ENCODE data around the gene UBE3B. TPM values are rescaled to one million over a fixed set of nuclear protein-coding genes. Genes with fewer than 3 reads are reported as not detected.

UBE3B gene
- total RNA-seq, 1 experiment from 2014 or later: 38.4 TPM

DNA sequence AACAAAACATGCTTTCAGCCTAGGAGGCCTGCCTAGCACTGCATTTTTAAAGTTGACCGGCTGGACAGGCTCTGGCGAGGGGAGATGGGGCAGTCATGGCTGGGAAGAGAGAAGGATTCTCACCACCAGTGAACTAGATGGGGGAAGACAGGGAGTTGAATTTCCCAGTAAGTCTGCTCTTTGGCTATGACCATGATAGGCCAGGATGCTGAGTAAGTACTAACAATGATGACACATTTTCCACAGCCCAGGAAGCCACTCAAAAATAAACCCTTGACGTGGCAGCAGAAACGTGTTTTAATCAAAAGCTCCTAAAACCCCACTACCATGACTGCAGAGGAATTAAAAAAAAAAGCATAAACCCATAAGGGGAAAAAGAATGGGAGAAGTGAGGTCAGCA, 19.3 kb upstream of the UBE3B start:
- H3K27me3 ChIP-seq (replicated peaks; ENCODE audit: control insufficient read depth, insufficient read depth, low read length): no peaks in the 10 kb centered on the region
- DNase-seq: no peak
- Mint-ChIP-seq H3K9me3 (ENCODE audit: unreplicated experiment) (no peaks in the 10 kb centered on the region), H3K36me3 (ENCODE audit: insufficient read depth, unreplicated experiment) (peaks cover 83% of the 10 kb centered on the region), H3K4me1 (ENCODE audit: low read depth, unreplicated experiment) (peaks cover 31% of the 10 kb centered on the region), H3K27me3 (ENCODE audit: insufficient read depth, unreplicated experiment) (no peaks in the 10 kb centered on the region), H3K27ac (ENCODE audit: unreplicated experiment) (peak overlapping the region; percentile 27), H3K4me3 (ENCODE audit: unreplicated experiment) (no peak overlapping the region)
- H3K9me3 ChIP-seq: no peaks in the 10 kb centered on the region
- intact Hi-C loops (cut with micrococcal nuclease; ENCODE audit: unreplicated experiment): no loop called here
- BruUV-seq (replicated peaks): no TSS peak
- peaks cover 2% of the 10 kb centered on the region; the same call in 1 of the 2 replicates for H3K36me3 ChIP-seq (ENCODE audit: control insufficient read depth, insufficient read depth, low read length)
- ChIA-PET CTCF (no interaction called here), POLR2A (no interaction called here)
- H3K4me3 ChIP-seq (ENCODE audit: low read depth, low read length): no peak overlapping the region
- TF ChIP-seq, protein P1, sequence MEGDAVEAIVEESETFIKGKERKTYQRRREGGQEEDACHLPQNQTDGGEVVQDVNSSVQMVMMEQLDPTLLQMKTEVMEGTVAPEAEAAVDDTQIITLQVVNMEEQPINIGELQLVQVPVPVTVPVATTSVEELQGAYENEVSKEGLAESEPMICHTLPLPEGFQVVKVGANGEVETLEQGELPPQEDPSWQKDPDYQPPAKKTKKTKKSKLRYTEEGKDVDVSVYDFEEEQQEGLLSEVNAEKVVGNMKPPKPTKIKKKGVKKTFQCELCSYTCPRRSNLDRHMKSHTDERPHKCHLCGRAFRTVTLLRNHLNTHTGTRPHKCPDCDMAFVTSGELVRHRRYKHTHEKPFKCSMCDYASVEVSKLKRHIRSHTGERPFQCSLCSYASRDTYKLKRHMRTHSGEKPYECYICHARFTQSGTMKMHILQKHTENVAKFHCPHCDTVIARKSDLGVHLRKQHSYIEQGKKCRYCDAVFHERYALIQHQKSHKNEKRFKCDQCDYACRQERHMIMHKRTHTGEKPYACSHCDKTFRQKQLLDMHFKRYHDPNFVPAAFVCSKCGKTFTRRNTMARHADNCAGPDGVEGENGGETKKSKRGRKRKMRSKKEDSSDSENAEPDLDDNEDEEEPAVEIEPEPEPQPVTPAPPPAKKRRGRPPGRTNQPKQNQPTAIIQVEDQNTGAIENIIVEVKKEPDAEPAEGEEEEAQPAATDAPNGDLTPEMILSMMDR (IDR thresholded peaks at IDR 0.05; ENCODE audit: insufficient read depth in 1 of 2, low read depth in 1 of 2, low read length in 1 of 2, severe bottlenecking in 1 of 2, unreplicated experiment in 1 of 2): no peak
- peaks cover 33% of the 10 kb centered on the region for H3K4me1 ChIP-seq

DNA sequence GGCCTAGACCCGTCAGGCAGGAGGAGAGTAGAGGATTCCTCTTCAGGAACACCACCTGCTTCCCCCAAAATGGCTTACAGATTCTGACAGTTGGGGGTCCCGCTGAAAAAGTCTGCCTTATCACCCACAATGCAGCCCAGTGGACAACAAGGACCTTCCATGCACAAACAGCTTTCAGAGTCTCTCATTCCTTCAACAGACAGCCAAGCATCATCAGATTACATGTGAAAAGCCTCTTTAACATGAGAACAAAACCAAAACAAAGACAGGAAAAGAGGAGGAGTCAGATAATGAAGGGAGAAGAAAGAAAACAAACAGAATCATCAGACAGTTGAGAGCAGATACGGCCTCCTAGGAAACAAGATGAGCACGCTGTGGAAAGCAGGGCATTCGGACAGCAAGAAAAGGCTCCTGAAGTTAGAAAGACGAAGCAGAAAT, 18.6 kb upstream of the UBE3B start:
- intact Hi-C loops (cut with micrococcal nuclease; ENCODE audit: unreplicated experiment): no loop called here
- CTCF ChIA-PET: no interaction called here
- Mint-ChIP-seq H3K4me3 (ENCODE audit: unreplicated experiment) (no peak overlapping the region), H3K36me3 (ENCODE audit: insufficient read depth, unreplicated experiment) (peaks cover 76% of the 10 kb centered on the region), H3K27ac (ENCODE audit: unreplicated experiment) (peak overlapping the region; percentile 30), H3K27me3 (ENCODE audit: insufficient read depth, unreplicated experiment) (no peaks in the 10 kb centered on the region), H3K4me1 (ENCODE audit: low read depth, unreplicated experiment) (peaks cover 38% of the 10 kb centered on the region), H3K9me3 (ENCODE audit: unreplicated experiment) (no peaks in the 10 kb centered on the region)
- peaks cover 40% of the 10 kb centered on the region for H3K4me1 ChIP-seq
- peaks cover 2% of the 10 kb centered on the region for H3K36me3 ChIP-seq (ENCODE audit: control insufficient read depth, insufficient read depth, low read length)
- POLR2A ChIA-PET: no interaction called here
- no peak for DNase-seq
- no peak overlapping the region for H3K4me3 ChIP-seq (ENCODE audit: low read depth, low read length)
- no peaks in the 10 kb centered on the region for H3K9me3 ChIP-seq
- no TSS peak for BruUV-seq (replicated peaks)
- H3K27me3 ChIP-seq (replicated peaks; ENCODE audit: control insufficient read depth, insufficient read depth, low read length): no peaks in the 10 kb centered on the region
- TF ChIP-seq, protein P1 (IDR thresholded peaks at IDR 0.05; ENCODE audit: insufficient read depth in 1 of 2, low read depth in 1 of 2, low read length in 1 of 2, severe bottlenecking in 1 of 2, unreplicated experiment in 1 of 2): no peak

DNA sequence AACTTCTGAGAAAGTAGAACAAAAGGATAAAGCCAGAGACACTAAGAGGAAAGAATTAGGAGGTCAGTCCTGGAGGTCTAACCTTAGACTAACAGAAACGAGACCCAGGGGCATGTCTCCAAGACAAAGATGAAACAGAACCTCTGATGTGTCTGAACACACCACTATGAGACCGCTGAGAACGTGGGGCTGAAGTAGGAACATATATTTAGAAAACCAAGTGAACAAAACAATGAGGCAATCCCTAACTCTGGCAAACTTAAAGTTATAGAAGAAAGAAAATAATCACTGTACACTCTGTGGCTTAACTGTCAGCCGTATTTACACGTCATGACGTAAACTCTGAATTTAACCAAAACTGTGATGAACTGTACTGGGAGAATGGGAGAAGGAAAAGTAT, 18.2 kb upstream of the UBE3B start:
- Mint-ChIP-seq H3K27ac (ENCODE audit: unreplicated experiment) (peak overlapping the region; percentile 30), H3K27me3 (ENCODE audit: insufficient read depth, unreplicated experiment) (no peaks in the 10 kb centered on the region), H3K4me3 (ENCODE audit: unreplicated experiment) (no peak overlapping the region), H3K36me3 (ENCODE audit: insufficient read depth, unreplicated experiment) (peaks cover 71% of the 10 kb centered on the region), H3K4me1 (ENCODE audit: low read depth, unreplicated experiment) (peaks cover 42% of the 10 kb centered on the region), H3K9me3 (ENCODE audit: unreplicated experiment) (no peaks in the 10 kb centered on the region)
- DNase-seq: no peak
- Histone ChIP-seq H3K4me3 (ENCODE audit: low read depth, low read length) (no peak overlapping the region), H3K4me1 (peaks cover 43% of the 10 kb centered on the region), H3K9me3 (no peaks in the 10 kb centered on the region), H3K36me3 (ENCODE audit: control insufficient read depth, insufficient read depth, low read length) (peaks cover 2% of the 10 kb centered on the region), H3K27me3 (replicated peaks; ENCODE audit: control insufficient read depth, insufficient read depth, low read length) (no peaks in the 10 kb centered on the region)
- BruUV-seq (replicated peaks): no TSS peak
- CTCF ChIA-PET: no interaction called here
- TF ChIP-seq, protein P1 (IDR thresholded peaks at IDR 0.05; ENCODE audit: insufficient read depth in 1 of 2, low read depth in 1 of 2, low read length in 1 of 2, severe bottlenecking in 1 of 2, unreplicated experiment in 1 of 2): no peak
- POLR2A ChIA-PET: no interaction called here
- intact Hi-C loops (cut with micrococcal nuclease; ENCODE audit: unreplicated experiment): no loop called here

Measured in Caco-2 (cell line).